Neural progenitor cell (in vitro differentiated cells): ENCODE data around the gene ATP6V0C. TPM values are rescaled to one million over a fixed set of nuclear protein-coding genes. Genes with fewer than 3 reads are reported as not detected.

Experiments
- DNase-seq: peaks from one replicate; pipeline ENCODE4 v3.0.0-alpha.2; 2016; ENCODE audit warnings: low spot score
- H2AFZ ChIP-seq: fragments of 200-600 bp; sonication (generic); replicated peaks from 2 replicates; pipeline ENCODE4 v1.6.1; 2016; ENCODE audit warnings: antibody characterized with exemption
- H3F3A ChIP-seq: fragments of 200-600 bp; sonication (generic); 2 replicates; pipeline ENCODE4 v1.6.1; 2016; ENCODE audit warnings: antibody characterized with exemption, low read depth
- H3K27ac ChIP-seq: fragments of 200-600 bp; sonication (generic); 2 replicates; pipeline ENCODE4 v1.5.1; 2016; ENCODE audit warnings: mild to moderate bottlenecking
- H3K27me3 ChIP-seq: fragments of 200-600 bp; sonication (generic); 2 replicates; pipeline ENCODE4 v1.6.1; 2016; ENCODE audit warnings: mild to moderate bottlenecking, moderate library complexity
- H3K36me3 ChIP-seq: fragments of 200-600 bp; sonication (generic); 2 replicates; pipeline ENCODE4 v1.5.1; 2016
- H3K4me1 ChIP-seq: fragments of 200-600 bp; sonication (generic); 2 replicates; pipeline ENCODE4 v1.6.1; 2016; ENCODE audit warnings: mixed run types
- H3K4me2 ChIP-seq: fragments of 200-600 bp; sonication (generic); 2 replicates; pipeline ENCODE4 v1.6.1; 2016
- H3K4me3 ChIP-seq: fragments of 200-600 bp; sonication (generic); 2 replicates; pipeline ENCODE4 v1.5.1; 2016
- H3K79me2 ChIP-seq: fragments of 200-600 bp; sonication (generic); 2 replicates; pipeline ENCODE4 v1.6.1; 2016; ENCODE audit warnings: low read depth
- H3K9ac ChIP-seq: fragments of 200-600 bp; sonication (generic); 2 replicates; pipeline ENCODE4 v1.6.1; 2016
- H3K9me3 ChIP-seq: fragments of 200-600 bp; sonication (generic); 2 replicates; pipeline ENCODE4 v1.5.1; 2016; ENCODE audit warnings: low read depth
- H4K20me1 ChIP-seq: fragments of 200-600 bp; sonication (generic); 2 replicates; pipeline ENCODE4 v1.6.1; 2016; ENCODE audit warnings: low read depth
- H3K27ac Mint-ChIP-seq: 3 replicates; pipeline ENCODE4 v1.8.0; 2021; ENCODE audit warnings: mixed read lengths
- H3K27me3 Mint-ChIP-seq: 2 replicates; pipeline ENCODE4 v1.8.0; 2022; ENCODE audit warnings: low read depth, mild to moderate bottlenecking, inconsistent platforms, moderate library complexity, mixed read lengths; ENCODE audit not compliant: insufficient read depth
- H3K36me3 Mint-ChIP-seq: 3 replicates; pipeline ENCODE4 v1.8.0; 2021; ENCODE audit warnings: mixed read lengths
- H3K4me1 Mint-ChIP-seq: 3 replicates; pipeline ENCODE4 v1.8.0; 2021; ENCODE audit warnings: mixed read lengths
- H3K4me3 Mint-ChIP-seq: 3 replicates; pipeline ENCODE4 v1.8.0; 2021; ENCODE audit warnings: mild to moderate bottlenecking, moderate library complexity, mixed read lengths
- H3K9me3 Mint-ChIP-seq: 3 replicates; pipeline ENCODE4 v1.8.0; 2020; ENCODE audit warnings: mixed read lengths
- CTCF ChIP-seq: fragments of 200-600 bp; sonication (generic); IDR thresholded peaks from 2 replicates; pipeline ENCODE4 v1.5.1; 2017; ENCODE audit warnings: antibody characterized with exemption, mild to moderate bottlenecking
- EZH2 ChIP-seq: fragments of 200-600 bp; sonication (generic); IDR thresholded peaks from 2 replicates; pipeline ENCODE4 v1.6.1; 2017; ENCODE audit warnings: antibody characterized with exemption, mild to moderate bottlenecking, moderate library complexity
- EZH2phosphoT487 ChIP-seq: fragments of 200-600 bp; sonication (generic); IDR thresholded peaks from 2 replicates; pipeline ENCODE4 v1.6.1; 2017; ENCODE audit warnings: antibody characterized with exemption
- total RNA-seq: library from RNA; depleted of rRNA; stranded (reverse); fragments of >200 nt; gene quantifications from 2 replicates; pipeline ENCODE4 v1.2.3, GENCODE V29; 2015; ENCODE audit warnings: low replicate concordance

The ATP6V0C gene
- total RNA-seq, 1 donor from 2014 or later: 11.6 TPM

GRCh38 chr16:2520097-2520783, 6.5 kb downstream of the ATP6V0C start, which contains the start of gene AMDHD2:
Gene AMDHD2 (plus strand): TSS chr16:2520371. CDS start chr16:2520459, 88 bp downstream.
- peak within 1 kb of the TSS; percentile 100 for H3K4me2 ChIP-seq
- H3K4me3 ChIP-seq: peak within 1 kb of the TSS; percentile 83
- H3K4me3 Mint-ChIP-seq: peak within 1 kb of the TSS; percentile 89
- peaks cover 53% of the 10 kb centered on the region for H4K20me1 ChIP-seq
- H3K79me2 ChIP-seq: peaks cover 58% of the 10 kb centered on the region
- H3K36me3 Mint-ChIP-seq: peaks cover 2% of the 10 kb centered on the region
- H3K9ac ChIP-seq: peak within 1 kb of the TSS; percentile 75
- no peak within 1 kb of the TSS for H3K27ac ChIP-seq
- peak; percentile 97 for DNase-seq
- H3K4me1 Mint-ChIP-seq: peaks cover 34% of the 10 kb centered on the region
- no peaks in the 10 kb centered on the region for H3K36me3 ChIP-seq
- TF ChIP-seq EZH2phosphoT487 (no peak), EZH2 (no peak), CTCF (no peak)
- peaks cover 23% of the 10 kb centered on the region for H3F3A ChIP-seq
- peaks cover 8% of the 10 kb centered on the region for H3K4me1 ChIP-seq
- H2AFZ ChIP-seq: no peak within 1 kb of the TSS
- H3K9me3 ChIP-seq: no peaks in the 10 kb centered on the region
- H3K27me3 ChIP-seq: no peaks in the 10 kb centered on the region
- no peaks in the 10 kb centered on the region for H3K9me3 Mint-ChIP-seq
- H3K27ac Mint-ChIP-seq: peak within 1 kb of the TSS; percentile 78
- H3K27me3 Mint-ChIP-seq: peaks cover 7% of the 10 kb centered on the region

DNA sequence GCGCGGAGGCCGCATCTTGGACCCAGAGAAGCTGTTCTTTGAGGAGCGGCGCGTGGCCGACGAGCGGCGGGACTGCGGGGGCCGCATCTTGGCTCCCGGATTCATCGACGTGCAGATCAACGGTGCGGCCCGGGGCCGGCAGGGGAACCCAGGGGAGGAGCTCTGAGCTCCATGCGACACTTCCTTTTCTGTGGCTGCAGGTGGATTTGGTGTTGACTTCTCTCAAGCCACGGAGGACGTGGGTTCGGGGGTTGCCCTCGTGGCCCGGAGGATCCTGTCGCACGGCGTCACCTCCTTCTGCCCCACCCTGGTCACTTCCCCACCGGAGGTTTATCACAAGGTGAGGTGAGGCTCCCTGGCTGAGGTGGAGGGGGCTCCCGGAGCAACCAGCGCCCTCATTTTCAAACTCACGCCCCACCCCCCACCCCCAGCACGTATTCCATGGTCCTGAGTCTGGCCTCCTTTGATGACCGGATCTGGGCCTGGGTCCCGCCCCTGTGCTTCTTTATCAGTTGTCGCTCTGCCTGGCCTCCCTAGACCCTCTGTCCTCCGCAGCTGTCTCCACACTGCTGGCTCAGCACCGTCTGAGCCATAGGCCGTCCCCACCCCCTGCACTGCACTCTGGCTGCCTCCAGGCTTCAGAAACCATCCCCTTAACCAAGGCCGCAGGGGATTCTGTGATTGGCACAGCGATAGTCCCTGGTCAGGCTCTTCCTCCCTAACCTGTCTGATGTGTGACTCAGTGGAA, 7.2 kb downstream of the ATP6V0C start:
- Histone ChIP-seq H2AFZ (no peak overlapping the region), H3K4me3 (peak overlapping the region; percentile 83), H3K4me2 (peak overlapping the region; percentile 100), H3F3A (peaks cover 23% of the 10 kb centered on the region), H3K79me2 (peaks cover 51% of the 10 kb centered on the region), H3K27ac (no peak overlapping the region), H3K36me3 (no peaks in the 10 kb centered on the region), H3K27me3 (no peaks in the 10 kb centered on the region), H4K20me1 (peaks cover 45% of the 10 kb centered on the region), H3K4me1 (peaks cover 4% of the 10 kb centered on the region), H3K9ac (peak overlapping the region; percentile 75), H3K9me3 (no peaks in the 10 kb centered on the region)
- Mint-ChIP-seq H3K27me3 (peaks cover 7% of the 10 kb centered on the region), H3K9me3 (no peaks in the 10 kb centered on the region), H3K4me3 (peak overlapping the region; percentile 89), H3K27ac (peak overlapping the region; percentile 78), H3K4me1 (peaks cover 27% of the 10 kb centered on the region), H3K36me3 (peaks cover 2% of the 10 kb centered on the region)
- DNase-seq: peak; percentile 53
- TF ChIP-seq EZH2phosphoT487: no peak
- no peak for TF ChIP-seq CTCF
- no peak for TF ChIP-seq EZH2

DNA sequence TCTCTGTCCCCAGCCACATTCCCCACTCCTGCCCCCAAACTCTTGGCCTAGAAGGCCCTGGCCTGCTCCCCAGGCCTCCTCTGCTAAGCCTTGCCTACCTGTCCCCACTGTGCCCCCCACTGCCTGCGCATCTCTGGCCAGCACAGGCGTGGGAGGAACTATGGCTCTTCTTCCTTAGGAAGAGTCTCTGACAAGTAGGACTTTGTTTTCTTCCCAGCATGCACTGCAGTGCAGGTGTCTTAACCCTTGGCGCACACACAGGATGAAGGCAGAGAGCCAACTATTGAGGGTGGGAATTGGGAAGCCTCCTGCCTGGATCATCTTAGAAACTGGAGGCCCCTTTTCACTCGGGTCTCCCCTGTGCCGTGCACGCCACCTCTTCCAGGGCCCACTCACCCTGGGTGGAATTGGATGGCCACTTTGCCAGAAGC, 10.1 kb downstream of the ATP6V0C start:
- H3K27ac Mint-ChIP-seq: no peak overlapping the region
- DNase-seq: no peak
- peaks cover 17% of the 10 kb centered on the region for H4K20me1 ChIP-seq
- H3K4me3 Mint-ChIP-seq: peak overlapping the region; percentile 18
- H3K79me2 ChIP-seq: peaks cover 22% of the 10 kb centered on the region
- peaks cover 2% of the 10 kb centered on the region for H3K36me3 Mint-ChIP-seq
- peaks cover 12% of the 10 kb centered on the region for H3K4me1 Mint-ChIP-seq
- H3K9ac ChIP-seq: no peak overlapping the region
- TF ChIP-seq CTCF (no peak), EZH2phosphoT487 (no peak), EZH2 (no peak)
- H2AFZ ChIP-seq: no peak overlapping the region
- H3K4me1 ChIP-seq: peaks cover 4% of the 10 kb centered on the region
- no peaks in the 10 kb centered on the region for H3K9me3 ChIP-seq
- H3K27me3 ChIP-seq: no peaks in the 10 kb centered on the region
- H3K36me3 ChIP-seq: no peaks in the 10 kb centered on the region
- H3F3A ChIP-seq: peaks cover 13% of the 10 kb centered on the region
- no peak overlapping the region for H3K4me3 ChIP-seq
- no peaks in the 10 kb centered on the region for H3K9me3 Mint-ChIP-seq
- no peak overlapping the region for H3K27ac ChIP-seq
- no peak overlapping the region for H3K4me2 ChIP-seq
- H3K27me3 Mint-ChIP-seq: peaks cover 4% of the 10 kb centered on the region
